Cardiac muscle cell (in vitro differentiated cells and primary cell): ENCODE data around the gene HINFP. TPM values are rescaled to one million over a fixed set of nuclear protein-coding genes. Genes with fewer than 3 reads are reported as not detected.
A peak's percentile ranks its signal among the peaks of the same experiment; 100 is the strongest.
"Not testable (repeated sequence)": the region's sequence is repeated elsewhere in the genome, so short reads cannot be mapped to it uniquely, and the experiment has no call there.

ENCODE experiments used
- DNase-seq, 2 donors: peaks; one replicate each; pipeline versions ENCODE4 v3.0.0 to v3.0.0-alpha.2; 2010 to 2017; ENCODE audit warnings: low read depth in 1 of 2, low spot score in 1 of 2
- H3K27ac ChIP-seq: fragments of 200-600 bp; sonication (generic); 2 replicates; pipeline ENCODE4 v1.5.1; 2016
- H3K27me3 ChIP-seq: fragments of 200-600 bp; sonication (generic); 2 replicates; pipeline ENCODE4 v1.6.0; 2016; ENCODE audit warnings: control low read depth
- H3K36me3 ChIP-seq: fragments of 200-600 bp; sonication (generic); 2 replicates; pipeline ENCODE4 v1.5.1; 2016; ENCODE audit warnings: control low read depth
- H3K4me1 ChIP-seq: fragments of 200-600 bp; sonication (generic); 2 replicates; pipeline ENCODE4 v1.8.1; 2017; ENCODE audit warnings: low read depth, mild to moderate bottlenecking, mixed run types
- H3K4me3 ChIP-seq: fragments of 200-600 bp; sonication (generic); 2 replicates; pipeline ENCODE4 v1.5.1; 2016; ENCODE audit warnings: mild to moderate bottlenecking
- H3K9me3 ChIP-seq: fragments of 200-600 bp; sonication (generic); 2 replicates; pipeline ENCODE4 v1.5.1; 2017; ENCODE audit warnings: low read depth, mild to moderate bottlenecking, control low read depth
- CTCF ChIP-seq: IDR thresholded peaks from 2 replicates; pipeline ENCODE4 v1.5.1; 2012; ENCODE audit warnings: low read depth, mild to moderate bottlenecking, low read length
- polyA plus RNA-seq: library from polyadenylated mRNA; unstranded; fragments of >200 nt; fragmentation: Nextera tagmentation; extraction: Ambion mirVana; gene quantifications from 2 replicates; pipeline ENCODE4 v1.2.1, GENCODE V29; 2016
- total RNA-seq: library from RNA; depleted of rRNA; stranded (reverse); fragments of >200 nt; gene quantifications from 2 replicates; pipeline ENCODE4 v1.2.3, GENCODE V29; 2016

Gene HINFP
- total and polyA plus RNA-seq, 2 experiments from 2014 or later = 28.2 to 33.2 TPM

DNA sequence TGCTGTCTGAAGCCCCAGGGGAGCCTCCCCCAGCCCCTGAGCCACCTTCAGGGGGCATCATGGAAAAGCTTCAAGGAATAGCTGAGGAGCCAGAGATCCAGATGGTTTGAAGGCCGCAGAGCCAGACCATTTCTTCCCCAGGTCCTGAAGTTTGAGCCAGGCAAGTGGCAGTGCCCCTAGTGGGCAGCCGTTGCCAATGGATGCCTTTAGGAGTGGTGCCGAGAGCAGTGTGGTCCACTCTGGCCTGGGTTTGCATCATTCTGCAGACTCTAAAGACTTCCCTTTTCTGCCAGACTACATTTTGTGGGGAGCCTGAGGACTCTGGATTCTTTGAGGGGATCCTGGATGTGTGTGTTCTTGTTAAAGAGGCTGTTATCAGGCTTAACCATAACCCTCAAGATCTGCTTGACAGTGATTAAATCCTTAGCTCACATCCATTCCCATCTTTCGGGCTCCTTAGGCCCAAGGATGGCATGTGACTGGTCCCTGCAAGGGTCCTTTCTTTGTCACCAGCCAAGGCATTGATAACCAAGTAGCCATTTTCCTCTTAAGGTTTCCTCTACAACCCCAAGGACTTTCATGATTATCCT is 13.1 kb downstream of the HINFP start:
- Histone ChIP-seq H3K36me3 (peaks cover 36% of the 10 kb centered on the region), H3K27me3 (no peaks in the 10 kb centered on the region)
- DNase-seq = no peak

DNA sequence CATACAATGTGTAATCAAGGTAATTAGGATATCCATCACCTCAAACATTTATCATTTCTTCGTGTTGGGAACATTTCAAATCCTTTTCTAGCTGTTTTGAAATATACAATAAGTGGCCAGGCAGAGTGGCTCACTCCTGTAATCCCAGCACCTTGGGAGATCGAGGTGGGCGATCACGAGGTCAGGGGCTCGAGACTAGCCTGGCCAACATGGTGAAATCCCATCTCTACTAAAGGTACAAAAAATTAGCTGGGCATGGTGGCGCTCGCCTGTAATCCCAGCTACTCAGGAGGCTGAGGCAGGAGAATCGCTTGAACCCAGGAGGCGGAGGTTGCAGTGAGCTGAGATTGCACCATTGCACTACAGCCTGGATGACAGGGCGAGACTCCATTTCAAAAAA is 17.9 kb downstream of the HINFP start:
- not testable (repeated sequence) for H3K36me3 ChIP-seq, H3K4me3 ChIP-seq, H3K27ac ChIP-seq, H3K9me3 ChIP-seq, H3K4me1 ChIP-seq, H3K27me3 ChIP-seq, DNase-seq

More for the DNA sequence above, 13.1 kb downstream of the HINFP start:
- Histone ChIP-seq H3K9me3 (no peaks in the 10 kb centered on the region), H3K4me3 (no peak overlapping the region), H3K27ac (no peak overlapping the region), H3K4me1 (no peaks in the 10 kb centered on the region)
- peak; percentile 51 for TF ChIP-seq CTCF

- Histone ChIP-seq H3K27ac (no peak overlapping the region), H3K4me3 (no peak overlapping the region), H3K36me3 (no peaks in the 10 kb centered on the region), H3K9me3 (no peaks in the 10 kb centered on the region), H3K27me3 (peaks cover 32% of the 10 kb centered on the region), H3K4me1 (no peaks in the 10 kb centered on the region)
- peak; percentile 79 to 80 for DNase-seq
- TF ChIP-seq CTCF = peak; percentile 67
These were observed 23.6 kb downstream of the HINFP start for GRCh38 chr11:119144825-119145486.

DNA sequence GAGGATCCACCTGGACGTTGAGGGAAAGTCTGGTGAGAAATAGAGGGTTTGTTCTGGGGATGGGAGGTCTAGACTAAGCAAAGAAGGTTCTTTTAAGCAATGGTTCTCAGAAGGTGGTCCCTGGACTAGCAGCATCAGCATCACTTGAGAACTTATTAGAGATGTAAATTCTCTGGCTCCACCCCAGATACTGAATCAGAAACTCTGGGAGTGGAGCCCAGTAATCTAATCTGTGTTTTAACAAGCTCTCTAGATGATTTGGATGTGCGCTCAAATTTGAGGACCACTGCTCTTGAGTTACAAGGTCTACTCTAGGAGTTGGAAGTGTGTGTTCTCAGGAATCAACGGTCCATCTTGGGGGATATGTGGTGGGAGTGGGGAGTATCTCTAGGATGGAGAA is 24.2 kb downstream of the HINFP start:
- no peaks in the 10 kb centered on the region for H3K4me1 ChIP-seq
- H3K9me3 ChIP-seq = no peaks in the 10 kb centered on the region
- H3K4me3 ChIP-seq = no peak overlapping the region
- peaks cover 38% of the 10 kb centered on the region for H3K27me3 ChIP-seq
- H3K36me3 ChIP-seq = no peaks in the 10 kb centered on the region
- TF ChIP-seq CTCF = no peak
- DNase-seq = no peak
- no peak overlapping the region for H3K27ac ChIP-seq

DNA sequence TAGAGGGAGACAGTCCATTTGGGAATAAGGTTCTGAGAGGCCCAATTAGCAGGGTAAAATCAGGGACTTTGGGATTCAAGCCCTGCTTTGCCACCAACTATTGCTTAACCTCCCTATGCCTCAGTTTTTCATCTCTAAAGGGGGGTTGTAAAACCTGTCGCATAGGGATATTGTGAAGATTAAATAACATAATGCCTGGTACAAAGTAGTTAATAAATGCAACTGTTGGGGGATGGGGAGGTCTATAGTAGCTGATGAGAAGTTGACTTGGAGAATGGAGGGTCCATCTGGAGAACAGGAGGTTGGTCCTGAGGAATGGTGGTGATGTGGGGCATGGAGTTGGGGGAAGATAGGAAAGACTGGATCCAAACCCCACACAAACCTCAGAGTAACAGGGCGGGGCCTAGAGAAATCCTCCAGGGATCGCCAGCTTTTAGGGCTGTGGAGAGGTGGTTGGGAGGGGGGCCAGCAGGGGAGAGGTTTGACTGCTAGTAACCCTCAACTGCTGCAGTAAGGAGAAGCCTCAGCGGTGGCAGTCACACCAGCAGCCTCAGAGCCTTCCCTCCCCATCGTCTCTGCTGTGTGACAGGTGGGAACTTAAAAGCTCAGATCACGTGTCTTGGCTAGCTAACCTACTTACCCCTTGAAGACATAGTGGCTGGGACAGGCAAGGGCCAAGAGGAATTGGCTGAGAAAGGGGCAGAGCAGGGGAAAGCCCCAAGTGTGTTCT is 26.4 kb downstream of the HINFP start:
- Histone ChIP-seq H3K4me1 (no peaks in the 10 kb centered on the region), H3K27me3 (peaks cover 49% of the 10 kb centered on the region), H3K36me3 (no peaks in the 10 kb centered on the region), H3K9me3 (no peaks in the 10 kb centered on the region), H3K4me3 (no peak overlapping the region), H3K27ac (no peak overlapping the region)
- no peak for DNase-seq
- no peak for TF ChIP-seq CTCF

DNA sequence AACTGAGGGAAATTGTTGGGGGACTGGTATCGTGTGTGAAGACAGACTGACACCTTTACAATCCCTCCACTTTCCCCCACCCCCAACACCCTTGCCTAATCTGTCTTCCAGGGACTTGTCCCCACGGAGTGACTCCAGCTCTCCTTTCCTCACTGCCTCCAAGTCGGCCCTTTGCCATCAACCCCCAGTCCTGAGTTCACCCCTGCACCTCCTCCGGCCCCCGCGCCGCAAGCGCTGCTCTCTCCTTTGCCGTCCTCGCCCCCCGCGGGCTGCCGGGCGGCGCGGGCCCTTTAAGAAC is 27.3 kb downstream of the HINFP start:
- Histone ChIP-seq H3K27me3 (peaks cover 49% of the 10 kb centered on the region), H3K36me3 (no peaks in the 10 kb centered on the region), H3K4me1 (no peaks in the 10 kb centered on the region), H3K9me3 (no peaks in the 10 kb centered on the region), H3K27ac (no peak overlapping the region), H3K4me3 (peak overlapping the region; percentile 45)
- no peak for DNase-seq
- TF ChIP-seq CTCF = no peak
